HG02759 (cell line): Measurements from ENCODE around the gene RBM26.

Experiments used
- ATAC-seq: cut with Tn5 transposase; IDR thresholded peaks from one replicate; pipeline ENCODE4 v1.9.1; 2021; ENCODE audit warnings: mild to moderate bottlenecking, moderate library complexity; ENCODE audit not compliant: unreplicated experiment

RBM26 gene

DNA sequence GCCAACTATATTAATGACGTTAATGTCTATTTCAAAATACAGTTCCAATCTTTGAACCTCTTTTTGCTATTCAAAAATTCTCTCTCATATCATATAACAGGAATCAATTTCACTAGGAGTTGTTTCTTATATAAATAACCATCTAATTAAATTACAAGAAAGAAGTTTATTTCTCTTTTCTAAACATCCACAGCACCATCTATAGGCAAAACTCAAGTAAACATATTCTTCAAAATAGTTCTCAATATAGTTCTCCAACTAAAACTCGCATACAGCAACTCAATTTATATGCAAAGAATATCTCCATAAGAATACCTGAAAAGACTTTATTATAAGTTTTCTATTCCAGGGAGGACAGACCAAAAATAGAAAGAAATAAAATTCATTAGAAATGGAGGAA is 65.6 kb downstream of the RBM26 start:
- no peak for ATAC-seq

DNA sequence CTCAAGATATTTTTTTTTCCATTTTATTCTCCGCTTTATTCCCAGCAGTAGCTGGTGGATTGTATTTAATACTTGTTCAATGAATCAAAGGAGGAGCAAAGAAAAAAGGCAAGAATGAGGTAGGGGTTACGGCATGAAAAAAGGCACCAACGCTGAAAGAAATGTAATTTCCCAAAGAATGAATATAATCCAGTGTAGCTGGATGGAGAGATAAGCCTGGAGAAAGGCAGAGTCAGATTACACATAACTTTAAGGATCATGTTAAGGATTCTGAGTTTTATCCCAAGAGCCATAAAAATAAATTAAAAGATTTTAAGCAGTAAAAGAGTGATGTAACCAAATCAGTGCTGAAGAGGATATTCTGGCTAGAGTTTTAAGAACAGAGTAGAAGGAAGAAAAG is 67.7 kb downstream of the RBM26 start:
- ATAC-seq, result no peak

DNA sequence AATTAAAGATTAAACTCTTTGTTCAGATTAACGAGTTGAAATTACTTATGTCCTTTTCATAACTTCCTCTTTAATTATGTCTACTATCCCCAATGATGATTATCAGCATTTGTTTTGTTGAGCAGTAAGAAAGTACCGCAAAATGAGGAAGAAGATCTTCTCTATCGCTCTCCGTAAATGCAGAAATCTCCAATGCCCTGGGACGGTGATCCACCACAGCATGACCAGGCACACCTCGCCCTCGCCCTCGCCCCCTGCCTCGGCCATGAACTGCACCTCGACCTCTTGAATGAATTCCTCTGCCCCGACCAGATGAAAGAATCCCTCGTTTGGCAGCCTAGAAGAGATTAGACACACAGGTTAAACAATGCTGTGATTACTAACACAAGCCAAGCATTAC is 69.1 kb downstream of the RBM26 start:
- no peak for ATAC-seq

DNA sequence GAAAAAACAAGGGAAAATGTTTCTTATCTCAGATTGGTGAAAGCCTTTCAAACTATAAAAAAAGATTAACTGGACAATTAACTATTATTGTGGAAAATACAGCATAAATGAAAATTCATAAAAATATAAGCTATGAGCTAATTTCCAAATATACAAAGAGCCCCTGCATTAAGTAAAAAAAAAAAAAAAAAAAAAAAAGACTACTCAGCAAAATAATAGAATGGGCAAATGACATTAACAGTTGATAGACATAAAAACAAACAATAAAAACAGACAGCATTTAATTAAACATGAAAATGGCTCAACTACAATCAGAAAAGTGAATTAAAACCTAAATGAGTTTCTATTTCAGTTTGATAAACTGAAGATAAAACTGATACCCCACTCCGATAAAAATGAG is 77.5 kb downstream of the RBM26 start:
- no peak for ATAC-seq

DNA sequence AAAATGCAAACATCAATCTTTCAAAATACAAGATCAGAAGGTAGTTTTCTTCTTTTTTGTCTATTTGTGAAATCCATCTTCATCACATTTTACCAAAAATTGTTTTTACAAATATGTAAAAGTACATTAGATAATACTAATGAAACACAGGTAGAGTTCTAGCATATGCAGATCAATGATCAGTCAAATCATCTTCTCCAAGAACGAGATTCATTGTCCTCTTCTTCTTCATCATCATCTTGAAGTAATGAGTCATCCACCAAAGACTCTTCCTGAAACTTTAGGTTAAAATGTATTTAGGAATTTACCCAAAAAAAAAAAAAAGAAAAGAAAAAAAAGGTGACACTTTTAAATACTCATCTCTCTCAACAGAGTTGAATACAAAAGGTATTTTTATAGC is 85.6 kb downstream of the RBM26 start:
- ATAC-seq, result no peak

DNA sequence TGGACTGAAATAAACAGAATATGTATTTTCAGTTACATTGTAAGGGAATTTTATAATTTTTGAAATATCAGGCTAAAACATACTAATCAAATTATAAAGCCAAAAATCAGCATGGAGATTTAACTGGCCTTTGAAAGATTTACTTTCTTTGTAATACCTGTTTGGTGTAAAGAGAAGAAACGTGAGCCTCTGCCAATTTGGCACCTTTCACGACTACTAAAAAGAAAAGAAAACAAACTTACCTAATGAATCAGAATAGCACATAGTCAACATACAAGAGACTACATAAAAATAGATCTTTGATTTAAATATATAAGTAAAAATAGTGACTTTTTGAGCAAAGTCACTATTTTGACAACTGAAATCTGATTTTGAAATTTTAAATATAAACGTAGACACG is 87.4 kb downstream of the RBM26 start:
- no peak for ATAC-seq

DNA sequence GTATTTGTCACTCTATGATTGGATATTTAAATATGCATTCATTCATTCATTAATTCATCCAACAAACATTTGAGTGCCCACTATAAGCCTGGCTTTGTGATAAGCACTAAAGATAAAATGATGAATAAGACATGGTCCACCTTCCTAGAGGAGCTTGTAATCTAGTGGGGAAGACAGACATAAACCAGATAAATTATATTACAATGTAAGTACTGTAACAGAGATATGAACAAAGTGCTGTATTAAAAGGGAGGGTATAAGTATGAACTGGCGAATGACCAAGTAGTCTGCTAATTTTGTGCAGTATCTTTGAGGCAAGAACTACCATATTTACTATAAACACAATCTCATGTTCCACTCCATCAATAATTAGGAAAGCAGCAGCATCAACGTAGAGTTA is 88.2 kb downstream of the RBM26 start:
- no peak for ATAC-seq

DNA sequence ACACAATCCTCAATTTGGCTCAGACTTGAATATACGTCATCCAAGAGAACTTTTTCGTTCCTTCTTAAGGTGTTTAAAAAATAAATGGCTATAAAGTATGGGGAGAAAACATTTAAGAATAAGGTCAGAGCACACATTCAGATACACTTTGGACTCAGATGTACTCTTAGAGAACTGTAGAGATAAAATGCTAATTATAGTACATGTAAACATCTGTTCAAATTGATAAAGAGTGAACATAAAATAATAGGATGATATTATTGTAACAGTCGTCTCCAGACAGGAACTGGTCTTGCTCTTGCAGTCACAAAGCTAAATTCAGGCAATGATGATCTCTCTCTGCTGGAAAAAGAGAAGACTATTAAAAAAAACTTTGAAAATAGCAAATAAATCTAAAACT is 91.4 kb downstream of the RBM26 start:
- no peak for ATAC-seq

DNA sequence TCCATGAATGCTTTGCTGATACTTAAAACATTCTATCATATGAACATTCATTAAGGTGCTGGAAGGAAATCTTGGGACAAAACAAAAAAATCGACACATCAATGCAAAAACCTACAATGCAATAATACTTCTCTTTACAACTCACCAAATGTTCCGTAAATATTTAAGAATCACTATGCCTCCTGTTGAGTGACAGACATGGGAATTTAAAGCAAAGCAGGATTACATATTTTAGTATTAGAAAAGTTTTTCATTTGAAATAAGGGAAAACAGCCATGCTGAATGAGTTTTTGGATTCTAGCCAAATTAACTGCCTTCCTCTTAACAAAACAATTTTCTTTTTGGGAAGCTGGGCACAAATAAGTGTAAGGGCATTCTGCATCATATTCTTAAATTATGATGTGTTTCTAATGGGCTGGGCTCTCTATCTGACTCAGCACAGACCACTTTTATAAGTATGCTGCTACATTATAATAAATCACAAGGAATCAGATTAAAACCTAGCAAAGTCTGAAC is 93.7 kb downstream of the RBM26 start:
- ATAC-seq, result no peak

DNA sequence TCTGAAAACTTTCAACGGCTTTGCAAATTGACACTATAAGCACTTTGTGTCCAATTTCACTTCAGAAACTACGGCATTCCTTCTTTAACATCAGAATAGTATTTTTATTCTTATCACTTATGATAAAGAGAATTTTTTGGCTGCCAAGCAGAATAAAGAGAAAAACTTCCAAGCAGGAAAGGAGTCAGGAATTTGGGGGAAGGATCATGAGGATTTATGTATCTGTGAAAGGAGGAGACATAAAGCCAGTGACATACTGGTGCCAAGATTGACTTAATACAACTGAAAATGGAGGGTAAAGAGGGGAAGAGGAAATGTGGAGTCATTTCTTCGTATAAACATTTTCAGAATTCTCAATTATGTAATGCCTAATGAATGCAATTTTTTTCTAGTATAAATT is 94.7 kb downstream of the RBM26 start:
- no peak for ATAC-seq

DNA sequence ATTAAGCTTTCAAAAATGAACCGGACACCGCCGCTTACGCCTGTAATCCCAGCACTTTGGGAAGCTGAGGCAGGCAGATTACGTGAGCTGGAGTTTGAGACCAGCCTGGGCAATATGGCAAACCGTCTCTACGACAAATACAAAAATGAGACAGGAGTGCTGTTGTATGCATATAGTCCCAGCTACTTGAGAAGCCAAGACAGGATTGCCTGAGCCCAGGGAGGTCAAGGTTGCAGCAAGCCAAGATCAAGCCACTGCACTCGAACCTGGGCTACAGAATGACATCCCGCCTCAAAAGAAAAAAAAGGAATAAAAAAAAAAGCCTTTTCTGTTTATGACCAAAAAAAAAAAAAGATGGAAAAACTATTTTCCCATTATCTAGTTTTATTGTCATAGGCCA is 96.4 kb downstream of the RBM26 start:
- no peak for ATAC-seq

DNA sequence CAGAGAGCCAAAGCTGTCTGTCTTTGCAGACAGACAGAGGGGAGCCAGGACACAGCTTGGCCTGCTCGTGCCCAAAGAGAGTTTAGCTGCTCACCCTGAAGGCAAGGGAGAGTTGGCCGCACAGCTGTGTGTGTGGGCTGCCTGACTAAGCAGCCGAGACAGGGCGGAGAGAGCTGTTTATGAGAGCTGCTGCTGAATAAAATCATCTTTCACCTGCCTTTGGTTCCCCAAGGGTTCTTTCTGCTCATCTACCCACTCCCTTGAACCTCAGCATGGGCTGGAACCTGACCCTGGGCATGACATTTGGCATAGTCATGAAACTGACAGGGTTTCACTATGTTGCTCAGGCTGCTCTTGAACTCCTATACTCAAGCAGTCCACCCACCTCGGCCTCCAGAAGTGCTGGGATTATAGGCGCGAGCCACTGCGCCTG is 98.2 kb downstream of the RBM26 start:
- ATAC-seq, result peak; percentile 80

DNA sequence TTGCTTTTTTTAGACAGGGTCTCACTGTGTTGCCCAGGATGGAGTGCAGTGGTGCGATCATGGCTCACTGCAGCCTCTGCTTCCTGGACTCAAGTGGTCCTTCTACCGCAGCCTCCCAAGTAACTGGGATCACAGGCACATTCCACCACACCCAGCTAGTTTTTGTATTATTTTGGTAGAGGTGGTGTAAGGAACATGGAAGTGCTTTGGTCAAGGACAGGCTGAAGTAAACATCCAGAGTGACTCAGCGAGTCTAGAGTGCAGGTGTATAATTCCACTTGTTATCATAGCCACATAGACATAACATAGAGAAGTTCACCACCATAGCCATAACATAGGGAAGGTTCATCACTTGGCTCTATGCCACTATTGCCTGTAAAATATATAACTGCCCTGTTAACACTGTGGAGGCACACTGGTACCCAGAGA is 98.6 kb downstream of the RBM26 start:
- no peak for ATAC-seq

DNA sequence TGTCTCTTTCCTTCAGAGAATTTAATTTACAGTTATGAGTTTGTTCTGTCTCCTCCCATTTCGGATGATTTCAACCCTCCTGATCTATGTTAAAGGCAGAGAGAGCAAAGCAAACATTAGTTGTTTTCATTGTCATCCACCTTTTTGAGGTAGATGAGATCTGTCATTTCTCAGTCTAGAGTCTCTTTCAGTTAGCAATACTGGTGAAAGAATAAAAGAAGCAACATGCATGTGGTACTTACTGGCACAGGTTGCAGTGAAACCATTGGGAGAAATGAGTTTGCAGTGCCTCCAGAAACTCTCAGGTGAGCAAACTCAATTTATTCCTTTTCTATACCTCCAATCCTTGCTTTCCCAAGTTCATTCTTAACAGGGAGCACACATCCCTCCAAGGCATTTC is 99.4 kb downstream of the RBM26 start:
- no peak for ATAC-seq

DNA sequence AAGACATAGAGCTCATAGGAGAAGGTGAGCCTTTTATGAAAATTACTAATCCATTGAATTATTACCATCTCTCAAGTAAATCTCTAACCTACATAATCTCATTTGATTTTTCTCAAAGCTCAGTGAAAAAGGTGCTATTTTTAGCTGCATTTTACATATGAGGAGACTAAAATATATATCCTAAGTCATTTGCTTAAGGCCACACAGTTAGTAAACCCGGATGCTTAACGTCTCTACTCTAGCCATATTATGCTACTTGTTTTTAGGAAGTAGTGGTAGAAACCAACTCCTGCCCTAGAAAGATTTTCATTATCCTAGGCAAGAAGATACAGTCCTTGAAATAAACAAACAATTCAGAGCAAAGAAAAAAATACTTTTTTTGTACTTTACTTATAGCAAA is 108.9 kb downstream of the RBM26 start:
- ATAC-seq, result peak; percentile 63

DNA sequence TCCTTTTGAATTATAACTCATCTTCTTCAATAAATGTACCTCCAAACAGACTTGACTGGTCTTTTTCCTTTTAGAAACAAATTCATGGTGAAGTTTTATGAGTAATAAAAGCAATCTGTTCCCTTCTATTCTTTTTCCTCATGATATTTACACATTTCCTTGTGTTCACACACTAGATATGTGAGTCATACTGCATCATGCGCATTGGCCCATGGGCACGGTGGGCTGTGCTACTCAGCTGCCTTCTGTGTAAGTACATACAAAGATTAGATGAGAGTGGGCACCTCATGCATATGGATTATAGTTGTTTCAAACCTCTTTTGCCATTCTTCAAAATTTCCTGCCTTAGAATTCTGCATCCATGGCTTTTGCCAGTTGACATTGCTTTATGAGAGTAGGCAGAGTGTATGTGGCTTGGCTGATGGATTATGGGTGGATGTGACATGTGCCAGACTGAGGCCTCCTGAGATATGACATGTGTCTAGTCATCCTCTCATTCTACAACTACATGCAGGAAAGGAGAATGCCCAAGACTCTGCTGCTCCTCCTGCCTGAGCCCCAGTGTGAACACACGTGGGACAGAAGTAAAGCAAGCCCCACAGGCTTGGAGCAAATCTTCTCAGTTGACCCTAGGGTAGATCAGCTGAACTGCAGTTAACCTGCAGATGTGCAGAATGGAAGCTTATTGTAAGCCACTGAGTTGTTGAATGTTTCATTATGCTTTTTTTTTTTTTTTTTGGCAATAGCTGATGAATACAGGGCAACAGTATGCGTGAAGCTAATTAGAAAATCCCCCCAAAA is 109.9 kb downstream of the RBM26 start:
- no peak for ATAC-seq

DNA sequence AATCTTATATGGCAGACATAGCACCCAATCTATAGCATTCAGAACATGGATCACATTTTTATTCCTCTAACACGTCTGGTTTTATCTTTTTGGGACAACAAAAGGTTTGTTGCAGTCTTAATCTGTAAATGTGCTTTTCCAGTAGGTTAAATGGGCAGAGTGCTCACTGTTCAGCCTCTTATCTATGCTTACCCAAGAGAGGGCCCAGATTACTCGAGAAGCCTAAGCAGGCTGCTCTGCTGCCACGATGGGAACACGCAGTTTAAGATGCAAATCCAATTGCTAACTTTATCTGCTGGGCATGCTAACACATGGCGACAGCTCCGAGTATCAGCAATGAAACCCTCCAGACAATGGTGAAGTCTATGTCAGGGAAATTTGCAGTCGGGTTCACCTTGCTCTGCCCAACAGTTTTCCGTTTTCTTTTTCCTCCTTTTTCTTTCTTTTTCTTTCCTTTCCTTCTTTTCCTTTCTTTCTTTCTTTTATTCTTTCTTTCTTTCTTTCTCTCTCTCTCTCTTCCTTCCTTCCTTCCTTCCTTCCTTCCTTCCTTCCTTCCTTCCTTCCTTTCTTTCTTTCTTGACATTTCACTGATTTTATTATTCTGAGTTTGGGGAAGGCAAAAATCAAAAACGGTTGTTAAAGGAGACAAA is 115.3 kb downstream of the RBM26 start:
- no peak for ATAC-seq

DNA sequence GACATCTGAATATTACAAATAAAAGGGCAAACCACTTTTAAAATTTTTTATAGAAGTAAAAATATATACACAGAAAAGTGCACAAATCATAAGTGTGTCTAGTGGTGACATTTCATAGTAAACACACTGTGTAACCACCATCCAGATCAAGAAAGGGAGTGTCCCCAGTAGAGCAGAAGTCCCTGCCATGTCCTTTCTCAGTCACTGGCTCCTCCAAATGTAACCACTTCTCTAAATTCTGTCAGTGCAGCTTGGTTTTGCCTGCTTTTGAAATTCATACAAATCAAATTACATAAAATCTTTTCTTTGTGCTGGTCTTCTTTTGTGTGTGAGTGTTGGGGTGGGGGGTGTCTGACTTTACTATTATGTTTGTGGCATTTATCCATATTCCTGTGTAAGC is 116.5 kb downstream of the RBM26 start:
- no peak for ATAC-seq

DNA sequence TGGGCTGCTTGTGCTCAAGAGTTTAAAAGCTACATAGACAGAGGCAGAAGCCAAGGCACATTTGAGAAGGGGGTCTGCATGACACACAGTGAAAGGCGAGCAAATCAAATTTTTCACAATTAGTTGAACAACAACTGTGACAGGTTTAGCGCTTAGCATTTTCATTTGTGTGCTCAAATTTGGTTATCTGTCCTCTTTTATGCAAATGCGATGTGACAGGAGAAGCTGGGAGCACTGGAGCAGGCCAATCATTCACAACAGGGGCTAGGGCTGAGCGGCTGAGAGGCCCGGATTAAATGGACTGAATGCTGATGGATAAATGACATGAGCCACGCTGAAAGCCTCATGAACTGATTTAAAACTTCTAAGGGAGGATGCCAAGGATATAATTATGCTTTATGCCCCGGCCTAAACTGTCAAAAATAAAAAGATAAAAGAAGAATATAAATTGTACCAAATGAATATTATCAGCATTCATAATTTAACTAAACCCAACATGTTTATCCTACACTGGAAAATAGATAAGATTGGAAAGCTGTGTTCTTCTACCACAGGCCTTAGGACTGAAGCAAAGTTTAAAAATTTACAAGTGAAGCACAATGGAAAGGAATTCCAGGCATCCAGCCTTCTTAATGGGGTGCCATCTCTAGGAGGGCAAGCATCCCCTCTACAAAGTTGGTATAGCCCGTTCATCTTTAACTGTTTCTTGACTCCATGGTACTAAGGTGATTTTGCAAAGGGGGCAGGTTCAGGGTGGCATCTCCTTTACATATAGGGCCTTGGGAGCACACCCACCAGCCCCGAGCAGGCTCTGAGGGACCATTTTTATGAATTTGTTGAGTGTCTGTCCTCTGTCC is 117.9 kb downstream of the RBM26 start:
- no peak for ATAC-seq

DNA sequence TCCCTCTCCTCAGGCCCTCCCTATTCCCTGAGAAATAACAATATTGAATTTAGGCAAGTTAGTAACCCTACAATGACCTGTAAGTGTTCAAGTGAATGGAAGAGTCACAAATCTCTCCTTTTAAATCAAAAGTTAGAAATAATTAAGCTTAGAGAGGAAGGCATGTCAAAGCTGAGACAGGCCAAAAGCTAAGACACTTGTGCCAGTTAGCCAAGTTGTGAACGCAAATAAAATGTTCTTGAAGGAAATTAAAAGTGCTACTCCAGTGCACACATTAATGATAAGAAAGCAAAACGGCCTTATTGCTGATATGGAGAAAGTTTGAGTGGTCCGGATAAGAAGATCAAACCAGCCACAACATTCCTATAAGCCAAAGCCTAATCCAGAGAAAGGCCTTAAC is 120.9 kb downstream of the RBM26 start:
- ATAC-seq, result no peak

DNA sequence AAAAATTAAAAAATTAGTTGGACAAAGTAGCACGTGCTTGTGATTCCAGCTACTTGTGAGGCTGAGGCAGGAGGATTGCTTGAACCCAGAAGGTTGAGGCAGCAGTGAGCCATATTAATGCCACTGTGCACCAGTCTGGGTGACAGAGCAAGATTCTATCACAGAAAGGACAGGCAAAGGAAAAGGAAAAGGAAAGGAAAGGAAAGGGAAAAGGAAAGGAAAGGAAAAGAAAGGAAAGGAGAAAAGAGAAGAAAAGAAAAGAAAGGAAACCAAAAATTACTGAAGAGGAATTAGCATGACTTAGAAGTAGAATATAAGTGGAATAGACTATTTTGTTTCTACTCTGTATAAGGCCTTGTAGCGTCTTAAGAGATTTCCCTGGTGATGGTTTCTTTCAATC is 122.3 kb downstream of the RBM26 start:
- no peak for ATAC-seq

DNA sequence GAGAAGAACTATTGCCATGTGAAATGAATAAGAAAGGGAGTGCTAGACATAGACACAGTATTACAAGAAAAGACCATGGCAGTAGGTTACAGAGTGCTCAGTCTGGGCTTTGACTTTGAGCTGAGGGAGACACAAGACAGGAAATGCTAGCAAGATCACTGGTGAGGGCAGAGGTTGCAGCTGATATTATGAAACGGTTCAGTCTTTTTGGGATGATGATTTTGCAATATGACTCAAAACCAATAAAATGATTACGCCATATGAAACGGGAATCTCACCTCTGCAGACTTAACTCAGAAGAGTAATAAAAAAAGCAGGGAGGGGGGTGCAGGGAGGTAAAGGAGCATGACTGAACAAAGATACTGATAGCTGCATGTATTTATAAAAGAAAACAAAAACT is 123.1 kb downstream of the RBM26 start:
- ATAC-seq, result no peak
